Neural progenitor cell (in vitro differentiated cells): ENCODE data around the gene RNF123.

Source experiments
- EZH2 ChIP-seq: fragments of 200-600 bp; sonication (generic); IDR thresholded peaks from 2 replicates; pipeline ENCODE4 v1.6.1; 2017; ENCODE audit warnings: antibody characterized with exemption, mild to moderate bottlenecking, moderate library complexity
- TF ChIP-seq, protein P1 (sequence below): fragments of 200-600 bp; sonication (generic); IDR thresholded peaks from 2 replicates; pipeline ENCODE4 v1.5.1; 2017; ENCODE audit warnings: antibody characterized with exemption, mild to moderate bottlenecking

DNA sequence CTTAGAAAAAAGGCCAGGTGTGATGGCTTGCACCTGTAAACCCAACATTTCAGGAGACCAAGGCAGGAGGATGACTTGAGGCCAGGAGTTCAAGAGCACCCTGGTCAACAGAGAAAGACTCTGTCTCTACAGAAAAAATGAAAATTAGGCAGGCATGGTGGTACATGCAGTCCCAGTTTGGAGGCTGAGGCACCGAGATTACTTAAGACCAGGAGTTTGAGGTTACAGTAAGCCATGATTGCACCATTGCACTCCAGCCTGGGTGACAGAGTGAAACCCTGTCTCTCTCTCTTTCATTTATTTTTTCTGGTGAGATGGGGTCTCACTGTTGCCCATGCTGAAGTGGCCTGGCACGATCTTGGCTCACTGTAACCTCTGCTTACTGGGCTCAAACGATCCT lies 72.3 kb downstream of the RNF123 start:
- TF ChIP-seq, protein P1, sequence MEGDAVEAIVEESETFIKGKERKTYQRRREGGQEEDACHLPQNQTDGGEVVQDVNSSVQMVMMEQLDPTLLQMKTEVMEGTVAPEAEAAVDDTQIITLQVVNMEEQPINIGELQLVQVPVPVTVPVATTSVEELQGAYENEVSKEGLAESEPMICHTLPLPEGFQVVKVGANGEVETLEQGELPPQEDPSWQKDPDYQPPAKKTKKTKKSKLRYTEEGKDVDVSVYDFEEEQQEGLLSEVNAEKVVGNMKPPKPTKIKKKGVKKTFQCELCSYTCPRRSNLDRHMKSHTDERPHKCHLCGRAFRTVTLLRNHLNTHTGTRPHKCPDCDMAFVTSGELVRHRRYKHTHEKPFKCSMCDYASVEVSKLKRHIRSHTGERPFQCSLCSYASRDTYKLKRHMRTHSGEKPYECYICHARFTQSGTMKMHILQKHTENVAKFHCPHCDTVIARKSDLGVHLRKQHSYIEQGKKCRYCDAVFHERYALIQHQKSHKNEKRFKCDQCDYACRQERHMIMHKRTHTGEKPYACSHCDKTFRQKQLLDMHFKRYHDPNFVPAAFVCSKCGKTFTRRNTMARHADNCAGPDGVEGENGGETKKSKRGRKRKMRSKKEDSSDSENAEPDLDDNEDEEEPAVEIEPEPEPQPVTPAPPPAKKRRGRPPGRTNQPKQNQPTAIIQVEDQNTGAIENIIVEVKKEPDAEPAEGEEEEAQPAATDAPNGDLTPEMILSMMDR, result no peak
- TF ChIP-seq EZH2, result no peak
